HG03108 (cell line): Measurements from ENCODE around the gene STAMBP.
"Not testable (repeated sequence)": the region's sequence is repeated elsewhere in the genome, so short reads cannot be mapped to it uniquely, and the experiment has no call there.

ENCODE experiments used
- ATAC-seq: cut with Tn5 transposase; IDR thresholded peaks from one replicate; pipeline ENCODE4 v1.9.1; 2021; ENCODE audit warnings: moderate library complexity; ENCODE audit not compliant: unreplicated experiment

The STAMBP gene

DNA sequence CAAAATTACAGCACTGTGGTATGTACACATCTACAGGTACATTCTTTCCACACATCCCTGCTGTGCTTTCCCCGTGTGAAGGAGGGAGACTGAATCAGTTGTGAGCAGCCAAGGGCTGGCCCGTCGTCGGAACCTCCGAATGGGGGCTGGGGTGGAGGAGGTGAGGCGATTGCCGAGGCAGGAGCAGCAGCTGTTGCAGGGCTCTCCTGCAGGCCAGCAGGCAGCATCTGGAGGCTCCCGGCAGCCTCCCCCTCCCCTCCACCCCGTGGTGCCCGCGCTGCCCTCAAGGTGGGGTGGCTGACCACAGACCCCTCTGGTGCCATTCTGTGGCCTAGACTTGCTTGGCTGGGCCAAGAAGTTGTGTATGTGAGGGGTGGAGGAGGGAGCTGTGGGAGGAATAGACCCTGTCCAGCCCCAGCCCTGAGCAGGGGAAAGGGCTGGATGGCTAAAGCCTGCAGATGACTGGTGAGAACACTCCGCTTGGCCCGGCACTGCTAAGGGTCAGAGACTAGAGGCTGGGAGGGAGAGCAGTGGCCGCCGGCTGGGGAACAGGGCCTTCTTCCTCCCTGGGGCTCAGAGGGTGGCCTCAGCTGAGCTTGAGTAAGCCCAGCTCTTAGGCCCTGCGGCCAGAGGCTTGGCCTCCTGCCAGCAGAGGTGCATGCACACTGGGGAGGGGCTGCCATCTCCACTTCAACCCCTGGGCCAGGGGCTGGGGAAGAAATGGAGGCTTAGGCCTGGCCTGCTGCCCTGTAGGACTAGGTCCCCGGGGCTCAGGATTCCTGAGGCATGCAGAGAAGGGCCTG, 7.6 kb downstream of the STAMBP start:
- ATAC-seq, result no peak

- no peak for ATAC-seq
Measured at GRCh38 chr2:73837847-73838585, 9.3 kb downstream of the STAMBP start.

- no peak for ATAC-seq
Measured at GRCh38 chr2:73838889-73839534, 10.3 kb downstream of the STAMBP start.

- ATAC-seq, result no peak
Measured at GRCh38 chr2:73839653-73840411, 11.1 kb downstream of the STAMBP start.

DNA sequence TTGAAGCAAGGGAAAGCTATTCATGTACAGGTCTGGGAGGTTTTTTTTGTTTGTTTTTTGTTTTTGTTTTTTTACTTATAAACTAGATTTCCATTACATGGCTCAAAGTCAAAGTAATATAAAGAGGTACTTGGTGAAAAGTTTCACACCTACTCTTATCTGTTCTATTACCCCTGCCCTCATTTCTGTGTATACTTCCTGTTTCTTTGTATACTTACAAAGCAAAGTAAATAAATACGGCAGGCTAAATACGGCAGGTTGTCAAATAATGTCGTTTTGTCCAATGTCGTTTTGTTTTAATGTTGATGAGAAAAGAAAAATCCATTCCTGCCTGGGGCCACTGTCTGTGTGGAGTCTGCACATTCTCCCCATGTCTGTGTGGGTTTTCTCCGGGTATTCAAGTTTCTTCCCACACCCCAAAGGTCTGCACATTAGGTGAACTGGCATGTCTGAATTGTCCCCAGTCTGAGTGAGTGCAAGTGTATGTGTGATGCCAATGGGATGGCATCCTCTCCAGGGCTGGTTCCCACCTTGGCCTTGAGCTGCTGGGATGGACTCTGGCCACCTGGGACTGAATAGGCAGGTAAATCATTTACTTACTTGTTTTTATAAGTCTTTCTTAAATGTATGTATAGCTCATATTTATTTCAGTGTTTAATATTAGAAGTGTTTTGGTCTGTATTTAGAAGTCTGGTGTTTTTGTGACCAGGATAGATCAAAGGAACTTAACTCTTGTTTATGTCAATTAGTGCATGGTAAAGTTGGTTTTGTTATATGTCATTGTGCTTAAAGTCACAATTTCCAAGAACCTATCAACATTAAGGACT, 13.4 kb downstream of the STAMBP start:
- ATAC-seq, result no peak

DNA sequence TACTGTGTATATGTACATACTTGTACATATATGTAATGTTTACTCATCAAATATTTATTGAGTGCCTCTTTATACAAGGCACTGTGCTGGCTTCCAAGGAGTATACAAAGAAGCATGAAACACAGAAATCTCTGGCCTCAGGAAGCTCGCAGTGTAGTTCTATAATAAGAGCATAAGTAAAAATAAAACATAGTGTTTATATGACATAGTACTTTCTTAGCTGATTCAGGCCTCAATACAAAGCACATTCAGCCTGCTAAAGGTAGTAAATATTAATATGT, 13.9 kb downstream of the STAMBP start:
- ATAC-seq, result no peak

DNA sequence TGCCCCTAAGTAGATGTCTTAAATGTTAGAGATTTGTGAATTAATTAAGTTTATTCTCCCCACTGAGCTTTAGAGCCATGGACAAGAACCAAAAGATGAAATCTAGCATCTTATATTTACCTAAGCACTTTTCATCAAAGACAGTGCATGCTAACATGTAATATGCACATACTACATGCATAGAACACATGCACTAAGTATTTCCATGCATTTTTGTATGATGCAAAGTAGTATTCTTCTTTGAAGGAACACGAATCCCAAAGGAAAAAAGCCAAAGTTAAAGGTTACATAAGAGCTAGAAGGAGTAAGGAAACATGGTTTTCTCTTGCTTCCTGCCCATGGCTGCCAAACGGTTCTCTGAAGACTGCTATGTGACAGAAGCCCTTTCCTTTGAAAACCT, 15.3 kb downstream of the STAMBP start:
- ATAC-seq, result no peak

DNA sequence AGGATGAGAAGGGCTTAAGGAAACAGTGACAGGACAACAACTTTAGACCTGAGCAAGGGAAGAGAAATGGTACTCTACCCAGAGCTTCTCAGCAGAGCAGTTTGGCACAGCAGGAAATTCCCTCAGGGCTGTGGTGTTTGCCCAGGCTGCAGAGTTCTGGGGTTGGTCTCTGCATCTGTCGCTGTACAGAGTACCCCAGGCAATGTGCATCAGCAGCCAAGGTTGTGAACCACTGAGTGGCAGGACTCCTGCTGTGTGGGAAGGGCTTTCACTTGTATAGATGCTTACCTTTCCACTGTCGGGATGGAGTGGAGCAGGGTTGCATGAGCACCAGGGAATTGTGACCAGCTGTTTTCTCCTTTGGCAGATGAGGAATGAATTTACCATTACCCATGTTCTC, 21.2 kb downstream of the STAMBP start:
- ATAC-seq, result no peak

- ATAC-seq, result no peak
Measured at GRCh38 chr2:73851274-73851673, 22.5 kb downstream of the STAMBP start.

DNA sequence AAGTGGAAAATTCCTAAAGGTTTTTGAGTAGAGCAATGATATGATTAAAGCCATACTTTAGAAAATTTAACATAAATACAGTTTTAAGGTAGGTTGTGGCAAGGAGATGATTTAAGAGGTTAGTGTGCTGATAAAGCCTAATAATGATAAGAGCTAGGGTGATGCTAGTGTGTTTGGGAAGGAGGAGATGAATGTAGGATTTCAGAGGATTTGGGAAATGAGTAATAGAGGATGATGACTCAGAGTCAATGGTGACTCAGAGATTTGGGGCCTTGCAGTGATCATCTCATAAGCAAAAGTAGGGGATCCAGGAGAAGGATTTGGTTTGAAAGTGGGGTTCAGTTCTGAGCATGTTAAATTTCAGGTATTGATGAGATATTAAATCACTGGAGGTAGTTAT, 23.3 kb downstream of the STAMBP start:
- no peak for ATAC-seq

- no peak for ATAC-seq
Measured at GRCh38 chr2:73855526-73855925, 26.8 kb downstream of the STAMBP start.

- no peak for ATAC-seq
Measured at GRCh38 chr2:73856214-73856613, 27.5 kb downstream of the STAMBP start.

GRCh38 chr2:73859721-73860586, 31.2 kb downstream of the STAMBP start:
- no peak for ATAC-seq

DNA sequence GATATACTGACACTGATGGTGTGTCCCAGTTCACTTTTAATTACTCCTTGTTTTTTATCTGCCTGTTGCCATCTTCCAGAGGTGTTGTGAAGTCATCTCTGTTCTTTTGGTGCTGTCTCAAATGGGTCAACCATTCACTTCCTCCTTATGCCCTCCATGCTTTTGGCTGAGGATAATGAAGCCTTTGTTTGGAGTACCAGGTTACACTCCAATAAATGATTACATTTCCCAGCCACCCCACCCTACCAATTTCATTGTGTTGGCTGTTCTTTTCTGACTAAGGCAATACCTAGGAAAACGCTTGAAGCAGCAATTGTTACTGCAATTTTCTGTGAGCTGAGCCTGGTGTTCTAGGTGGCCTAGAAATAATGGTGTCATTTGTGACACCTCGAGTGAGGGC, 34.2 kb downstream of the STAMBP start:
- no peak for ATAC-seq

- no peak for ATAC-seq
Measured at GRCh38 chr2:73868204-73868978, 39.6 kb downstream of the STAMBP start.

DNA sequence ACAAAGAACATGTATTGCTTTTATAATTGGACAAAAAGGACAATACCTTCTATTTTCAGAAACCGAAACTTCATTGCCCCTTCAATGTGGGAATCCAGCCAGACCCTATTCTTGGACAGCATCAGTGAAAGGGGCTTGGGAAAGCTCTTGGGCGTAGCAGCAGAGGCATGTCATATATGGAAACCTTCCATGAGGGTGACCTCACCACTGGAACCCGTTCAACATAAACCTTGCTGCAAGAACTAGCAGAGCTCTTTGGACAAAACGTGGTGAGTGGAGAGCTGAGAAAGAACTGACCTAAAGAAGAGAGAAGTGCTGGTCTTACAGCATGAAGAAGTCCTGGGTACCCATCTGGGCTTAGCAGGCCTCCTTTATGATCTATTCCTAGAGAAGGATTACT, 41.3 kb downstream of the STAMBP start:
- no peak for ATAC-seq

- ATAC-seq, result no peak
Measured at GRCh38 chr2:73877071-73877802, 48.5 kb downstream of the STAMBP start.

DNA sequence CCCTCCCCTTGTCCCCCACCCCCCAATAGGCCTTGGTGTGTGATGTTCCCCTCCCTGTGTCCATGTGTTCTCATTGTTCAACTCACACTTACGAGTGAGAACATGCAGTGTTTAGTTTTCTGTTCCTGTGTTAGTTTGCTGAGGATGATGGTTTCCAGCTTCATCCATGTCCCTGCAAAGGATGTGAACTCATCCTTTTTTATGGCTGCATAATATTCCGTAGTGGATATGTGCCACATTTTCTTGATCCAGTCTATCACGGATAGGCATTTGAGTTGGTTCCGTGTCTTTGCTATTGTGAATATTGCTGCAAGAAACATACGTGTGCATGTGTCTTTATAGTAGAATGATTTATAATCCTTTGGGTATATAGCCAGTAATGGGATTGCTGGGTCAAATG, 49.2 kb downstream of the STAMBP start:
- ATAC-seq, result not testable (repeated sequence)
